PC-9 (cell line): ENCODE measurements around the gene DNAJB6. TPM values are rescaled to one million over a fixed set of nuclear protein-coding genes. Genes with fewer than 3 reads are reported as not detected.

Experiments
- BruUV-seq: library from RNA; stranded (reverse); fragments of 400-500 nt; replicated peaks from 2 replicates; lab custom pipeline; 2021; lab: Mats Ljungman, UMichigan
- CTCF ChIA-PET: fragments of 300-600 bp; sonication (Branson Sonifier 250); formaldehyde crosslinking; loops from one replicate; lab custom pipeline; 2022; ENCODE audit warnings: antibody characterized with exemption; lab: Charles Lee
- POLR2A ChIA-PET: fragments of 300-600 bp; sonication (Branson Sonifier 250); formaldehyde crosslinking; loops from one replicate; lab custom pipeline; 2022; ENCODE audit warnings: antibody characterized with exemption; ENCODE audit not compliant: unreplicated experiment; lab: Charles Lee
- DNase-seq, 2 experiments: peaks; one replicate each; pipeline versions ENCODE4 v3.0.0 to v3.0.0-alpha.2; 2015 to 2022; ENCODE audit warnings: mixed read lengths in 1 of 2
- H2AFZ ChIP-seq: fragments of 200-600 bp; sonication (generic); 2 replicates; pipeline ENCODE4 v1.8.1; 2017; ENCODE audit warnings: antibody characterized with exemption
- H3F3A ChIP-seq: fragments of 200-600 bp; sonication (generic); 2 replicates; pipeline ENCODE4 v1.8.1; 2017; ENCODE audit warnings: antibody characterized with exemption, mild to moderate bottlenecking, low read depth; ENCODE audit not compliant: insufficient read depth
- H3K27ac ChIP-seq: fragments of 200-600 bp; sonication (generic); 2 replicates; pipeline ENCODE4 v1.6.1; 2016; ENCODE audit warnings: mixed run types
- H3K27me3 ChIP-seq: fragments of 200-600 bp; sonication (generic); 2 replicates; pipeline ENCODE4 v1.6.1; 2016; ENCODE audit warnings: low read depth, mixed run types; ENCODE audit not compliant: insufficient read depth
- H3K36me3 ChIP-seq: fragments of 200-600 bp; sonication (generic); 2 replicates; pipeline ENCODE4 v1.6.1; 2016; ENCODE audit warnings: low read depth, mixed run types
- H3K4me1 ChIP-seq: fragments of 200-600 bp; sonication (generic); replicated peaks from 2 replicates; pipeline ENCODE4 v1.6.1; 2016; ENCODE audit warnings: mixed run types; ENCODE audit not compliant: insufficient read depth
- H3K4me2 ChIP-seq: fragments of 200-600 bp; sonication (generic); 2 replicates; pipeline ENCODE4 v1.6.1; 2017; ENCODE audit warnings: mixed run types
- H3K4me3 ChIP-seq: fragments of 200-600 bp; sonication (generic); 2 replicates; pipeline ENCODE4 v1.6.1; 2016; ENCODE audit warnings: mixed run types
- H3K79me2 ChIP-seq: fragments of 200-600 bp; sonication (generic); 2 replicates; pipeline ENCODE4 v1.6.1; 2017; ENCODE audit warnings: low read depth, mixed run types
- H3K9me2 ChIP-seq: fragments of 200-600 bp; sonication (generic); 2 replicates; pipeline ENCODE4 v1.8.1; 2017; ENCODE audit warnings: mild to moderate bottlenecking; ENCODE audit not compliant: insufficient read depth
- H3K9me3 ChIP-seq: fragments of 200-600 bp; sonication (generic); 2 replicates; pipeline ENCODE4 v1.8.1; 2016; ENCODE audit warnings: low read depth; ENCODE audit not compliant: insufficient read depth
- H4K20me1 ChIP-seq: fragments of 200-600 bp; sonication (generic); 2 replicates; pipeline ENCODE4 v1.8.1; 2017; ENCODE audit not compliant: insufficient read depth
- CTCF ChIP-seq: fragments of 200-600 bp; sonication (generic); conservative IDR thresholded peaks from 2 replicates; pipeline ENCODE4 v1.6.1; 2017; ENCODE audit warnings: mixed run types, antibody characterized with exemption, mild to moderate bottlenecking, moderate library complexity
- EZH2 ChIP-seq: fragments of 200-600 bp; sonication (generic); IDR thresholded peaks from 2 replicates; pipeline ENCODE4 v1.8.0; 2017; ENCODE audit warnings: antibody characterized with exemption, low read depth
- intact Hi-C: fragments of 100-400 bp; cut with micrococcal nuclease; formaldehyde crosslinking; loops from one replicate; pipeline ENCODE4 v1.10.0; 2022; ENCODE audit not compliant: unreplicated experiment
- total RNA-seq: library from RNA; stranded (reverse); gene quantifications from 2 replicates; pipeline ENCODE4 v1.2.3, GENCODE V29; 2021

DNAJB6 gene
- total RNA-seq, 1 experiment from 2014 or later: 182 TPM

DNA sequence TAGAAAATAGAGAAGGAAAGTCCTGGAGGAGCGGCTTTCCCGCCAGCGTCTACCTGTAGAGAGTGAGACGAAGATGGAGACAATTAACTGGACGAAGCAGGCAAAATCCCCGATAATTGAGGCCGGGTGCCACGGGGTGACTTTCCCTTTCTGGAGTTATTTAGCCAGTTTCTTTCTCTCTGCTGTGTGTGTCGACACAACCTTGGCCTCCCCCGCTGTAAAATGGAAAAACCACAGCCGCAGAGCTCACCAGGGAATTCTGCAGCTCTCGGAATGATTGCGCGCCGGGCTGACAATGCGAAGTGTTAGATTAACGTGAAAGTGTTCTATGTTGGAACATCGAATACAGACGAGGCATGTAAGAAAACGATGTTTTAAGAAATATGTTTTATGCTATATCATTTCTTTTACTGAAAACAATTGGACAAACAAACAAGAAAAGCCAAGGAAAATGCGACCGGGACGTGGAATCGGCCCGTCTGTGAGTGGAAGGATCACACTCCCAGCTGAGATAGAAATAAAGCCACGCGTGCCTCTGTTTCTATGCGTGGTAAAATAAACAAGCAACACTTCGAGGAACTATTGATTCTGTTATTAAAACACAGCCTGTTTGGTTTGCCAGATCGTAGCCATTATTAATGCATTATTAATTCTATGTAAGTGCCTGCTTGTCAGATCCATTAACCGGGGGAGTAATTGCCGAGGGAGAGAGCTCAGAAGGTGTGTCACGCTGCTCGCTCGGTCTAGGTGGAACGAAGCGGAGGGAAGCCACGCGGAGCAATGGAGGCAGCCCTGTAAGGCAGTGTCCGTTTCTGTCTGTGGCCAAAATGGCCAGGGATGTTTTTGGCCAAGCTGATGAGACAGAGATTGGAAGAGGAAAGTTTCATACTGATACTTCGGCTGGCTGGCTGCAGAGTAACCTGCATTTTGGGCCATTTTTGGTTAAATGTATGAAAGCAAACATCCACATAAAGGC, 129.4 kb downstream of the DNAJB6 start:
- H3K4me3 ChIP-seq: no peak overlapping the region
- no peaks in the 10 kb centered on the region for H3K9me2 ChIP-seq
- intact Hi-C loops: no loop called here
- no peaks in the 10 kb centered on the region for H3K9me3 ChIP-seq
- no peaks in the 10 kb centered on the region for H3K4me1 ChIP-seq
- no peak overlapping the region for H3K27ac ChIP-seq
- TF ChIP-seq CTCF (no peak), EZH2 (0 out of 2 replicates have a peak, but pooled peaks have one; percentile 33)
- no peaks in the 10 kb centered on the region for H3K36me3 ChIP-seq
- H4K20me1 ChIP-seq: no peaks in the 10 kb centered on the region
- no peak for DNase-seq
- ChIA-PET POLR2A (no interaction called here), CTCF (no interaction called here)
- H3F3A ChIP-seq: no peaks in the 10 kb centered on the region
- H3K4me2 ChIP-seq: no peak overlapping the region
- no peaks in the 10 kb centered on the region for H3K79me2 ChIP-seq
- H3K27me3 ChIP-seq: peaks cover 86% of the 10 kb centered on the region
- no TSS peak for BruUV-seq
- H2AFZ ChIP-seq: no peak overlapping the region

- H2AFZ ChIP-seq: no peak overlapping the region
- H3K4me1 ChIP-seq: no peaks in the 10 kb centered on the region
- ChIA-PET CTCF (no interaction called here), POLR2A (no interaction called here)
- H3K27me3 ChIP-seq: peaks cover 87% of the 10 kb centered on the region
- H3K36me3 ChIP-seq: no peaks in the 10 kb centered on the region
- H3K27ac ChIP-seq: no peak overlapping the region
- no TSS peak for BruUV-seq
- H3K4me2 ChIP-seq: no peak overlapping the region
- no peaks in the 10 kb centered on the region for H4K20me1 ChIP-seq
- no peak for DNase-seq
- no peaks in the 10 kb centered on the region for H3K9me2 ChIP-seq
- H3K79me2 ChIP-seq: no peaks in the 10 kb centered on the region
- intact Hi-C loops: no loop called here
- H3K4me3 ChIP-seq: no peak overlapping the region
- H3K9me3 ChIP-seq: no peaks in the 10 kb centered on the region
- no peaks in the 10 kb centered on the region for H3F3A ChIP-seq
- TF ChIP-seq CTCF (no peak), EZH2 (no peak)
These were observed 130.1 kb downstream of the DNAJB6 start for GRCh38 chr7:157466867-157467261.

Other genes with a start within 250 kb of the DNAJB6 start
- gene UBE3C, start 198.1 kb upstream of the DNAJB6 start, total RNA-seq: 71.0 and 77.6 TPM in 2 replicates